H9 (cell line): Measurements from ENCODE around the gene ERCC6L2. TPM values are rescaled to one million over a fixed set of nuclear protein-coding genes. Genes with fewer than 3 reads are reported as not detected.

Experiments
- DNase-seq: peaks from one replicate; pipeline ENCODE4 v3.0.0-alpha.2; 2017
- H2AFZ ChIP-seq: one replicate; pipeline ENCODE4 v1.6.1; 2013; ENCODE audit warnings: mild to moderate bottlenecking, low read length, control low read depth, moderate library complexity
- H2AK5ac ChIP-seq: 2 replicates; pipeline ENCODE4 v1.6.1; 2013; ENCODE audit warnings: low read length, control low read depth, mixed read lengths; ENCODE audit not compliant: insufficient read length
- H2BK120ac ChIP-seq: one replicate; pipeline ENCODE4 v1.6.1; 2013; ENCODE audit warnings: low read depth, mild to moderate bottlenecking, low read length, control low read depth, inconsistent platforms; ENCODE audit not compliant: poor library complexity, severe bottlenecking
- H2BK12ac ChIP-seq: 2 replicates; pipeline ENCODE4 v1.6.1; 2013; ENCODE audit warnings: low read length, control low read depth, mixed read lengths, low read depth; ENCODE audit not compliant: insufficient read length
- H2BK15ac ChIP-seq: 2 replicates; pipeline ENCODE4 v1.6.1; 2013; ENCODE audit warnings: low read depth, low read length, control low read depth
- H2BK20ac ChIP-seq: one replicate; pipeline ENCODE4 v1.6.1; 2013; ENCODE audit warnings: low read depth, mild to moderate bottlenecking, low read length, control low read depth, inconsistent platforms; ENCODE audit not compliant: poor library complexity, severe bottlenecking
- H2BK5ac ChIP-seq: 2 replicates; pipeline ENCODE4 v1.6.1; 2013; ENCODE audit warnings: low read length, control low read depth, mixed read lengths; ENCODE audit not compliant: insufficient read length
- H3K14ac ChIP-seq: 2 replicates; pipeline ENCODE4 v1.6.1; 2013; ENCODE audit warnings: low read length, control low read depth; ENCODE audit not compliant: insufficient read depth
- H3K18ac ChIP-seq: 2 replicates; pipeline ENCODE4 v1.6.1; 2013; ENCODE audit warnings: low read depth, mild to moderate bottlenecking, mixed read lengths, low read length, control low read depth; ENCODE audit not compliant: insufficient read length
- H3K23ac ChIP-seq: 2 replicates; pipeline ENCODE4 v1.6.1; 2013; ENCODE audit warnings: low read length, control low read depth, mixed read lengths, low read depth; ENCODE audit not compliant: insufficient read length
- H3K23me2 ChIP-seq: 2 replicates; pipeline ENCODE4 v1.6.1; 2013; ENCODE audit warnings: low read depth, mild to moderate bottlenecking, mixed read lengths, low read length, control low read depth; ENCODE audit not compliant: insufficient read length, poor library complexity, severe bottlenecking
- H3K27ac ChIP-seq: 2 replicates; pipeline ENCODE4 v1.5.1; 2013; ENCODE audit warnings: low read length, control low read depth, mixed read lengths, low read depth; ENCODE audit not compliant: insufficient read length
- H3K27me3 ChIP-seq: 2 replicates; pipeline ENCODE4 v1.6.1; 2013; ENCODE audit warnings: low read length, control low read depth, inconsistent platforms; ENCODE audit not compliant: insufficient read depth
- H3K4ac ChIP-seq: 2 replicates; pipeline ENCODE4 v1.6.1; 2013; ENCODE audit warnings: low read depth, mild to moderate bottlenecking, control low read depth, inconsistent platforms, low read length, moderate library complexity
- H3K4me1 ChIP-seq: 2 replicates; pipeline ENCODE4 v1.6.1; 2013; ENCODE audit warnings: low read length, control low read depth, inconsistent platforms; ENCODE audit not compliant: insufficient read depth
- H3K4me2 ChIP-seq: 2 replicates; pipeline ENCODE4 v1.6.1; 2013; ENCODE audit warnings: low read length, control low read depth, mixed read lengths; ENCODE audit not compliant: insufficient read length, insufficient read depth
- H3K56ac ChIP-seq: 2 replicates; pipeline ENCODE4 v1.6.1; 2013; ENCODE audit warnings: low read depth, mild to moderate bottlenecking, mixed read lengths, low read length, control low read depth; ENCODE audit not compliant: insufficient read length
- H3K79me1 ChIP-seq: 2 replicates; pipeline ENCODE4 v1.6.1; 2013; ENCODE audit warnings: low read depth, mild to moderate bottlenecking, moderate library complexity, low read length, control low read depth, inconsistent platforms; ENCODE audit not compliant: insufficient read depth, poor library complexity, severe bottlenecking
- H3K79me2 ChIP-seq: 2 replicates; pipeline ENCODE4 v1.6.1; 2013; ENCODE audit warnings: low read length, control low read depth, inconsistent platforms; ENCODE audit not compliant: insufficient read depth
- H3K9ac ChIP-seq: 2 replicates; pipeline ENCODE4 v1.6.1; 2013; ENCODE audit warnings: low read length, control low read depth, mixed read lengths; ENCODE audit not compliant: insufficient read length; ENCODE audit errors: extremely low read depth
- H3K9me3 ChIP-seq: one replicate; pipeline ENCODE4 v1.6.1; 2013; ENCODE audit warnings: low read depth, low read length, inconsistent platforms; ENCODE audit not compliant: control insufficient read depth
- H3T11ph ChIP-seq: one replicate; pipeline ENCODE4 v1.6.1; 2013; ENCODE audit warnings: mild to moderate bottlenecking, low read length, control low read depth, inconsistent platforms
- H4K20me1 ChIP-seq: one replicate; pipeline ENCODE4 v1.6.1; 2013; ENCODE audit not compliant: control insufficient read depth, insufficient read length, insufficient read depth
- H4K5ac ChIP-seq: 2 replicates; pipeline ENCODE4 v1.6.1; 2013; ENCODE audit warnings: low read depth, mild to moderate bottlenecking, mixed read lengths, low read length, control low read depth; ENCODE audit not compliant: insufficient read length
- H4K8ac ChIP-seq: replicated peaks from 2 replicates; pipeline ENCODE4 v1.6.1; 2013; ENCODE audit warnings: low read length, control low read depth, mixed read lengths, low read depth; ENCODE audit not compliant: insufficient read length
- H4K91ac ChIP-seq: 2 replicates; pipeline ENCODE4 v1.6.1; 2013; ENCODE audit warnings: low read depth, mild to moderate bottlenecking, moderate library complexity, mixed read lengths, low read length, control low read depth; ENCODE audit not compliant: insufficient read length
- H3K27ac Mint-ChIP-seq, 3 experiments: 2 replicates in 2 of 3; 3 replicates in 1 of 3; pipeline ENCODE4 v1.8.0; 2020 to 2021; ENCODE audit warnings: mixed read lengths in 3 of 3, mild to moderate bottlenecking in 1 of 3, moderate library complexity in 1 of 3
- H3K27me3 Mint-ChIP-seq: 2 replicates; pipeline ENCODE4 v1.8.0; 2021; ENCODE audit warnings: low read depth, mild to moderate bottlenecking, moderate library complexity, mixed read lengths
- H3K36me3 Mint-ChIP-seq, 3 experiments: 2 replicates in 2 of 3; 3 replicates in 1 of 3; pipeline ENCODE4 v1.8.0; 2020 to 2021; ENCODE audit warnings: low read depth in 3 of 3, mixed read lengths in 3 of 3; ENCODE audit not compliant: insufficient read depth in 1 of 3
- H3K4me1 Mint-ChIP-seq, 2 experiments: 2 replicates each; pipeline ENCODE4 v1.8.0; 2020; ENCODE audit warnings: mixed read lengths in 2 of 2
- H3K4me3 Mint-ChIP-seq, 2 experiments: 2 replicates in 1 of 2; 3 replicates in 1 of 2; pipeline ENCODE4 v1.8.0; 2020 to 2021; ENCODE audit warnings: mild to moderate bottlenecking in 2 of 2, mixed read lengths in 2 of 2, moderate library complexity in 1 of 2
- H3K9me3 Mint-ChIP-seq, 2 experiments: 2 replicates in 1 of 2; 3 replicates in 1 of 2; pipeline ENCODE4 v1.8.0; 2020; ENCODE audit warnings: mild to moderate bottlenecking in 2 of 2, mixed read lengths in 2 of 2, moderate library complexity in 1 of 2
- WGBS: extraction: QIAGEN DNeasy Blood & Tissue Kit; methylation state at CpG from one replicate; pipeline ENCODE4 v1.1.7; 2013; ENCODE audit warnings: missing lambda C conversion rate, low lambda C conversion rate, mixed read lengths; ENCODE audit not compliant: insufficient read length; ENCODE audit errors: extremely low coverage; 5-methylcytosine and 5-hydroxymethylcytosine counted together
- total RNA-seq: library from RNA; stranded (reverse); gene quantifications from 2 replicates; pipeline ENCODE4 v1.2.1, GENCODE V29; 2021
- TF ChIP-seq, protein P1 (sequence below): fragments of 200-600 bp; sonication (generic); conservative IDR thresholded peaks from 3 replicates; pipeline ENCODE4 v1.8.0; 2021; ENCODE audit warnings: antibody characterized with exemption, mild to moderate bottlenecking

Gene ERCC6L2
- total RNA-seq, 1 experiment from 2014 or later: 57.7 TPM

DNA sequence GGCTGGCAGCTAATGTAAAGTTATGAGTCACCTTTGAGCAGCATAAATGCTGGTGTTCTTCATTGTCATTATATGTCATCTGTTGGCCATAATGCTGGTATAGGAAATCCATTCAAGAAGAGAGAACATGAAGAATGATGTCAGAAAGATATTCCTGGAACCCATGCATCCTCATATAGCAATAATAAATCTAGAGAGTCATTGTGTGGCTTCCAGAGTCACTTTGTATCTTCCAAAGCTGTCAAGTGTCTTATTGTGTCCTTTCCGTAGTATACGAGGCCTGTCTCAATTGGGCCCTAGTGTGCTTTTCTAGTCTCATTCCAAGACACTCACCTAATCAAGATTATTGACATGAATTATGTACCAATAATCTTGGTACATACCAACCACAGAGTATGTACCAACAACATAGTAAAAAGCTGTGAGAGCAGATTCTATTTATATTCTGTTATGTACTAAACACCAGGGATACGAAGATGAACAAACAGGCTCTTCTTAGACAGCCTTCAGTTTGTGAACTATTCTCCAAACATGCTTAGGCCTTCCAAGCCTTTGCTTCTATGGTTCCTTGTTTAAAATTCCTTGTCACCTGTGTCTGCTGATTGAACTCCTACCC, 110.1 kb downstream of the ERCC6L2 start:
- Histone ChIP-seq H2AK5ac (no peak overlapping the region), H3K56ac (no peak overlapping the region), H2BK12ac (no peak overlapping the region), H3K9me3 (peaks cover 8% of the 10 kb centered on the region), H2AFZ (no peak overlapping the region), H3K79me2 (no peaks in the 10 kb centered on the region), H2BK15ac (no peak overlapping the region), H3K18ac (no peak overlapping the region), H3K27me3 (no peaks in the 10 kb centered on the region), H3K4me2 (no peak overlapping the region), H3K79me1 (no peaks in the 10 kb centered on the region), H3K27ac (no peak overlapping the region), H3K23me2 (no peaks in the 10 kb centered on the region), H2BK5ac (no peak overlapping the region), H2BK20ac (no peak overlapping the region), H4K8ac (no peak overlapping the region), H3K4ac (no peak overlapping the region), H4K20me1 (no peaks in the 10 kb centered on the region), H3K4me1 (no peaks in the 10 kb centered on the region), H3K23ac (no peak overlapping the region), H3K9ac (no peak overlapping the region), H3T11ph (no peak overlapping the region), H4K5ac (no peak overlapping the region), H4K91ac (no peak overlapping the region), H2BK120ac (no peak overlapping the region), H3K14ac (no peak overlapping the region)
- no peak for DNase-seq
- peaks cover 39 to 45% (median 44%) of the 10 kb centered on the region in 3 experiments for H3K36me3 Mint-ChIP-seq
- no peaks in the 10 kb centered on the region; the same call in 1 of the 2 replicates for H3K27me3 Mint-ChIP-seq
- H3K4me3 Mint-ChIP-seq: no peak overlapping the region
- H3K27ac Mint-ChIP-seq: no peak overlapping the region
- WGBS: no CpG with 5 or more reads among the region's 3 CpGs
- TF ChIP-seq, protein P1, sequence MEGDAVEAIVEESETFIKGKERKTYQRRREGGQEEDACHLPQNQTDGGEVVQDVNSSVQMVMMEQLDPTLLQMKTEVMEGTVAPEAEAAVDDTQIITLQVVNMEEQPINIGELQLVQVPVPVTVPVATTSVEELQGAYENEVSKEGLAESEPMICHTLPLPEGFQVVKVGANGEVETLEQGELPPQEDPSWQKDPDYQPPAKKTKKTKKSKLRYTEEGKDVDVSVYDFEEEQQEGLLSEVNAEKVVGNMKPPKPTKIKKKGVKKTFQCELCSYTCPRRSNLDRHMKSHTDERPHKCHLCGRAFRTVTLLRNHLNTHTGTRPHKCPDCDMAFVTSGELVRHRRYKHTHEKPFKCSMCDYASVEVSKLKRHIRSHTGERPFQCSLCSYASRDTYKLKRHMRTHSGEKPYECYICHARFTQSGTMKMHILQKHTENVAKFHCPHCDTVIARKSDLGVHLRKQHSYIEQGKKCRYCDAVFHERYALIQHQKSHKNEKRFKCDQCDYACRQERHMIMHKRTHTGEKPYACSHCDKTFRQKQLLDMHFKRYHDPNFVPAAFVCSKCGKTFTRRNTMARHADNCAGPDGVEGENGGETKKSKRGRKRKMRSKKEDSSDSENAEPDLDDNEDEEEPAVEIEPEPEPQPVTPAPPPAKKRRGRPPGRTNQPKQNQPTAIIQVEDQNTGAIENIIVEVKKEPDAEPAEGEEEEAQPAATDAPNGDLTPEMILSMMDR: no peak
- peaks cover 0 to 11% of the 10 kb centered on the region in 2 experiments; a peak in 3 of 4 replicates for H3K4me1 Mint-ChIP-seq
- H3K9me3 Mint-ChIP-seq: peaks cover 17 to 18% of the 10 kb centered on the region in 2 experiments
